Pons (tissue), 1 donor: ENCODE measurements around the gene HSDL2.
"Not testable (repeated sequence)": the region's sequence is repeated elsewhere in the genome, so short reads cannot be mapped to it uniquely, and the experiment has no call there.

ENCODE experiments used
- DNase-seq: peaks from one replicate; pipeline ENCODE4 v3.0.0-alpha.2; 2016; ENCODE audit warnings: low spot score

Gene HSDL2

GRCh38 chr9:112500842-112501241, 120.9 kb downstream of the HSDL2 start:
- no peak for DNase-seq

GRCh38 chr9:112501287-112501686, 121.4 kb downstream of the HSDL2 start:
- DNase-seq, result peak; percentile 40

GRCh38 chr9:112502175-112502946, 122.5 kb downstream of the HSDL2 start:
- no peak for DNase-seq

- no peak for DNase-seq
Measured at GRCh38 chr9:112503170-112503569, 123.3 kb downstream of the HSDL2 start.

GRCh38 chr9:112505086-112505485, 125.2 kb downstream of the HSDL2 start:
- DNase-seq, result no peak

GRCh38 chr9:112505607-112506006, 125.7 kb downstream of the HSDL2 start:
- DNase-seq, result no peak

- DNase-seq, result no peak
Measured at GRCh38 chr9:112506571-112506970, 126.7 kb downstream of the HSDL2 start.

- no peak for DNase-seq
Measured at GRCh38 chr9:112507001-112507680, 127.2 kb downstream of the HSDL2 start.

- DNase-seq, result no peak
Measured at GRCh38 chr9:112508377-112508776, 128.5 kb downstream of the HSDL2 start.

- not testable (repeated sequence) for DNase-seq
Measured at GRCh38 chr9:112512377-112512776, 132.5 kb downstream of the HSDL2 start.

GRCh38 chr9:112516769-112517168, 136.9 kb downstream of the HSDL2 start:
- DNase-seq, result no peak

- DNase-seq, result no peak
Measured at GRCh38 chr9:112520069-112520468, 140.2 kb downstream of the HSDL2 start.

- DNase-seq, result no peak
Measured at GRCh38 chr9:112520656-112521055, 140.7 kb downstream of the HSDL2 start.
